Measurements from ENCODE around the gene MLANA.
A peak's percentile ranks its signal among the peaks of the same experiment; 100 is the strongest.

MLANA gene

GRCh38 chr9:5886114-5886939, 4.4 kb upstream of the MLANA start:
- H3K4me3 ChIP-seq (ENCODE audit: low read depth, low read length): no peak overlapping the region
- DNase-seq: peak; percentile 91
- peak; percentile 97 for TF ChIP-seq CTCF (IDR thresholded peaks at IDR 0.05; ENCODE audit: low read depth, low read length)
- H3K27ac ChIP-seq: peak overlapping the region; percentile 5; the same call in 1 of the 2 replicates
- H3K27me3 ChIP-seq (ENCODE audit: insufficient read depth, low read depth, severe bottlenecking): no peaks in the 10 kb centered on the region
- H3K9me3 ChIP-seq (ENCODE audit: severe bottlenecking): no peaks in the 10 kb centered on the region
- no peaks in the 10 kb centered on the region for H3K36me3 ChIP-seq

DNA sequence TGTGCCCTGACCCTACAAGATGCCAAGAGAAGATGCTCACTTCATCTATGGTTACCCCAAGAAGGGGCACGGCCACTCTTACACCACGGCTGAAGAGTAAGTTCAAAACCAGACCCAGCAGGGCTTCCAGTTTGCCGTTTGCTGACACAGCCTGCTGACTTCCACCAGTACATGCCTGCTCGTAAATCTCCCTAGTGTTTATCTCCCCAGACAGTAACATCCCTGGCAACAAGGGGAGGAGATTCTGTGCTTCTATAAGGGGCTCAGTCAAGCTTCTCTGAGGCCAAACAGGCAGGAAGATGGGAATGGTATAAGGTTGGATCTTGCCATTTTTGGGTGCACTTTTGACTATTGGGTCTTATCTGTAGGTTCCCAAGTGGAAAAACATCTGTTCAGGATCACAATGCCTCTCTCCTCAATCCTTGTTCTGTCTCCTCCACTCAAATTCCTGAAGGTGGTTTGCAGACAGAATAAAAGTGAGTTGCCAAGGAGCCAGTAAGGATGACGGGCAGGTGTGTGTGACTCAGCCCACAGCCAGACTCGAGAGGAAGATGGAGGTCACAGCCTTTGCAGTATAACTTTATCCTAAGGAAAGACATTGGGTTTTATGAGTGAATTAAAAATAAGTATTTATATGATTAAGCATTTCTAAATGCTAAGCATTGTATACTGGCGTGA, 1.9 kb downstream of the MLANA start:
- DNase-seq: no peak
- no peak overlapping the region for H3K27ac ChIP-seq
- no peak for TF ChIP-seq CTCF (IDR thresholded peaks at IDR 0.05; ENCODE audit: low read depth, low read length)

GRCh38 chr9:5893134-5893505, 2.4 kb downstream of the MLANA start:
- TF ChIP-seq CTCF (IDR thresholded peaks at IDR 0.05; ENCODE audit: low read depth, low read length): no peak
- H3K4me3 ChIP-seq (ENCODE audit: low read depth, low read length): no peak overlapping the region
- H3K27ac ChIP-seq: no peak overlapping the region

More for the DNA sequence above, 1.9 kb downstream of the MLANA start:
- H3K27me3 ChIP-seq (ENCODE audit: insufficient read depth, low read depth, severe bottlenecking): no peaks in the 10 kb centered on the region
- no peak overlapping the region for H3K4me3 ChIP-seq (ENCODE audit: low read depth, low read length)
- no peaks in the 10 kb centered on the region for H3K36me3 ChIP-seq
- no peaks in the 10 kb centered on the region for H3K9me3 ChIP-seq (ENCODE audit: severe bottlenecking)

GRCh38 chr9:5893591-5894236, 3.0 kb downstream of the MLANA start:
- H3K27ac ChIP-seq: no peak overlapping the region
- TF ChIP-seq CTCF (IDR thresholded peaks at IDR 0.05; ENCODE audit: low read depth, low read length): no peak
- H3K27me3 ChIP-seq (ENCODE audit: insufficient read depth, low read depth, severe bottlenecking): no peaks in the 10 kb centered on the region
- H3K9me3 ChIP-seq (ENCODE audit: severe bottlenecking): no peaks in the 10 kb centered on the region
- DNase-seq: no peak
- H3K36me3 ChIP-seq: no peaks in the 10 kb centered on the region
- no peak overlapping the region for H3K4me3 ChIP-seq (ENCODE audit: low read depth, low read length)

More at GRCh38 chr9:5893134-5893505, 2.4 kb downstream of the MLANA start:
- no peak for DNase-seq
- Histone ChIP-seq H3K36me3 (no peaks in the 10 kb centered on the region), H3K27me3 (ENCODE audit: insufficient read depth, low read depth, severe bottlenecking) (no peaks in the 10 kb centered on the region), H3K9me3 (ENCODE audit: severe bottlenecking) (no peaks in the 10 kb centered on the region)

DNA sequence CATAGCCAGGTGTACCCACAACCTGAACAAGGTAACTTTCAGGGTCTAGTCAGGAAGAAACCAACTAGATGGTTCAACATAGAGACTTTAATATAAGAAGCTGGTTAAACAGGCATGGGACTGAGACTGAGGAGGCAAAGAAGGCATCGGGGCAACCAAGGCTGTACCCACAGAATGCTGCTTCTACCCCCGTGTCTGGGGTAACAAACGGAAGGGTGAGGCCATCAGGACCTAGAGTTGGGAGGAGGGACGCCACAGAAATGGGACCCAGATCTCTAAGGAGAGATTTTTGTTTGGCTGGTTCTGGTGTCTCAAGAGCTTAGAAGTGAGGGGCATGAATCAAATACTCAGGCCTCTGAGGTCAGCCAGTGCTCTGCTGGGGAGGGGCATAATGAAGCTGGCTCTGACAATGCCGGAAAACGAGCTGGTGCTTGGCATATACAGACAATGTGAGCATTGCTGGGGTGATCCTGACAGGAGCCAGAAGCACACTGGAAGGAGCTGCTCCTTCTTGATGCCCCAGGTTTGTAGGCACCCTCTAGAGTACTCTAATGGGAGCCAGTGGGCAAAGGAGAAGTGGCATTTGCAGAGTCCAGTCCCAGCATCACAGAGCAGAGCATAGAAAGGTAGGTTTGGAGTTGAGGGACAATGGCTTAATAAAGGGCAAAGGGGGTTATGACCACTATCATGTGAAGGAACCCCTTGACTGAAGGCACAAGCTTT, 3.7 kb downstream of the MLANA start:
- Histone ChIP-seq H3K36me3 (no peaks in the 10 kb centered on the region), H3K27ac (no peak overlapping the region), H3K4me3 (ENCODE audit: low read depth, low read length) (no peak overlapping the region), H3K9me3 (ENCODE audit: severe bottlenecking) (no peaks in the 10 kb centered on the region), H3K27me3 (ENCODE audit: insufficient read depth, low read depth, severe bottlenecking) (no peaks in the 10 kb centered on the region)
- no peak for TF ChIP-seq CTCF (IDR thresholded peaks at IDR 0.05; ENCODE audit: low read depth, low read length)
- DNase-seq: no peak
